Hepatocyte (in vitro differentiated cells): Measurements from ENCODE around the gene MGAT5.

ENCODE experiments used
- CTCF ChIP-seq: fragments of 200-600 bp; sonication (generic); IDR thresholded peaks from 2 replicates; pipeline ENCODE4 v1.5.1; 2016; ENCODE audit warnings: antibody characterized with exemption, mild to moderate bottlenecking; ENCODE audit not compliant: poor library complexity
- EZH2 ChIP-seq: fragments of 200-600 bp; sonication (generic); IDR thresholded peaks from 2 replicates; pipeline ENCODE4 v1.6.1; 2016; ENCODE audit warnings: antibody characterized with exemption, mild to moderate bottlenecking, borderline replicate concordance
- EZH2phosphoT487 ChIP-seq: fragments of 200-600 bp; sonication (generic); IDR thresholded peaks from one replicate; pipeline ENCODE4 v1.6.1; 2018; ENCODE audit warnings: antibody characterized with exemption, mild to moderate bottlenecking, low read depth, moderate library complexity; ENCODE audit not compliant: unreplicated experiment, severe bottlenecking

- TF ChIP-seq EZH2 (no peak), CTCF (no peak), EZH2phosphoT487 (no peak)
Observed at GRCh38 chr2:134331081-134331480, 77.2 kb downstream of the MGAT5 start.
